ENCODE measurements around the gene ZNF23.

- TF ChIP-seq PAX5 (IDR thresholded peaks at IDR 0.05; ENCODE audit: insufficient read depth, low read length, severe bottlenecking) (no peak), POLR2A (IDR thresholded peaks at IDR 0.05; ENCODE audit: low read depth, low read length) (no peak), POU2F2 (IDR thresholded peaks at IDR 0.05; ENCODE audit: low read depth, low read length) (no peak), POLR2AphosphoS5 (IDR thresholded peaks at IDR 0.05; ENCODE audit: low read depth, low read length) (no peak), TAF1 (IDR thresholded peaks at IDR 0.05; ENCODE audit: low read depth, low read length) (no peak)
Observed at GRCh38 chr16:71473891-71474290, 11.8 kb upstream of the ZNF23 start.

Data from GM12891 (cell line).